ENCODE measurements around the gene AARS2. TPM values are rescaled to one million over a fixed set of nuclear protein-coding genes. Genes with fewer than 3 reads are reported as not detected.
A peak's percentile ranks its signal among the peaks of the same experiment; 100 is the strongest.

The AARS2 gene
- total and polyA plus RNA-seq, 10 of the 15 experiments (the other 5 are each of a cell fraction or from before 2014, with no cell fraction given), result 0.71 to 18.3 (median 12.7) TPM

GRCh38 chr6:44291841-44292240, 21.3 kb downstream of the AARS2 start:
- SMC1A ChIA-PET (ENCODE audit: uncharacterized antibody, unreplicated experiment), result no interaction called here
- Histone ChIP-seq H3K4me3 (no peak overlapping the region), H4K20me1 (ENCODE audit: control insufficient read depth, insufficient read depth) (no peaks in the 10 kb centered on the region), H3K4me2 (ENCODE audit: control insufficient read depth, insufficient read depth) (no peak overlapping the region), H3K9ac (ENCODE audit: control insufficient read depth, insufficient read depth, low read length) (no peak overlapping the region), H3K36me3 (ENCODE audit: control insufficient read depth in 2 of 2, insufficient read depth in 2 of 2, low read length in 1 of 2) (no peaks in the 10 kb centered on the region), H3K27ac (ENCODE audit: control insufficient read depth, insufficient read depth) (no peak overlapping the region), H3K4me1 (ENCODE audit: control insufficient read depth, insufficient read depth, low read length) (no peaks in the 10 kb centered on the region), H2AFZ (ENCODE audit: control insufficient read depth, low read depth, low read length) (no peak overlapping the region), H3K79me2 (ENCODE audit: control insufficient read depth, insufficient read depth, low read length) (no peaks in the 10 kb centered on the region), H3K27me3 (replicated peaks in 1 of 2; ENCODE audit: control insufficient read depth in 2 of 2, insufficient read depth in 2 of 2, low read length in 1 of 2) (peaks cover 7 to 10% of the 10 kb centered on the region in 2 experiments; a peak in 3 of 4 replicates), H3K9me3 (replicated peaks; ENCODE audit: control insufficient read depth, insufficient read depth, low read length) (no peaks in the 10 kb centered on the region)
- in situ Hi-C loops (cut with MboI) (no loop called here), intact Hi-C loops (cut with micrococcal nuclease; ENCODE audit: unreplicated experiment) (no loop called here)
- 25% methylated on average over 4 of the region's 4 CpGs for WGBS (ENCODE audit: insufficient coverage, insufficient replicate concordance, low lambda C conversion rate, missing lambda C conversion rate)
- no peak for FAIRE-seq
- RAD21 ChIA-PET (ENCODE audit: unreplicated experiment), result no interaction called here
- TF ChIP-seq ZNF592 (IDR thresholded peaks at IDR 0.05) (no peak), TCF7 (IDR thresholded peaks at IDR 0.05; ENCODE audit: borderline replicate concordance) (no peak), GATAD2B (conservative IDR thresholded peaks at IDR 0.05; ENCODE audit: low read depth) (no peak), MEF2A (IDR thresholded peaks at IDR 0.05; ENCODE audit: insufficient read depth, low read depth, low read length) (no peak), EED (IDR thresholded peaks at IDR 0.05; ENCODE audit: low read depth) (no peak), MXI1 (IDR thresholded peaks at IDR 0.05; ENCODE audit: low read depth, low read length) (no peak), GABPA (IDR thresholded peaks at IDR 0.05; ENCODE audit: low read depth) (no peak), CEBPB (IDR thresholded peaks at IDR 0.05; ENCODE audit: borderline replicate concordance in 1 of 2, low read depth in 2 of 2, low read length in 2 of 2) (no peak), SMARCA5 (IDR thresholded peaks at IDR 0.05) (no peak), RAD51 (IDR thresholded peaks at IDR 0.05) (no peak), STAT3 (IDR thresholded peaks at IDR 0.05; ENCODE audit: low read depth, low read length) (no peak), MTA2 (IDR thresholded peaks at IDR 0.05; ENCODE audit: low read depth) (no peak), BRCA1 (IDR thresholded peaks at IDR 0.05; ENCODE audit: low read depth, low read length) (no peak), IRF4 (IDR thresholded peaks at IDR 0.05; ENCODE audit: low read depth, low read length) (no peak), RB1 (IDR thresholded peaks at IDR 0.05; ENCODE audit: borderline replicate concordance) (no peak), RCOR1 (conservative IDR thresholded peaks at IDR 0.05; ENCODE audit: low read depth, low read length) (no peak), YBX1 (IDR thresholded peaks at IDR 0.05) (no peak), ZNF687 (IDR thresholded peaks at IDR 0.05) (no peak)
- DNase-seq (ENCODE audit: low read depth, low spot score), result no peak
- BruUV-seq (replicated peaks), result no TSS peak
- CTCF ChIA-PET, result interaction anchor here (1.4 kb wide), 1 partner anchor 24 kb away, joined by 6 read pairs; no protein-coding TSS in a partner anchor
- POLR2A ChIA-PET, result no interaction called here
- peak; percentile 35; the same call in 2 of the 3 replicates for ATAC-seq
